Measurements from ENCODE around the gene RNF220. TPM values are rescaled to one million over a fixed set of nuclear protein-coding genes. Genes with fewer than 3 reads are reported as not detected.

RNF220 gene
- polyA plus RNA-seq, 1 donor from 2014 or later = 142 TPM

DNA sequence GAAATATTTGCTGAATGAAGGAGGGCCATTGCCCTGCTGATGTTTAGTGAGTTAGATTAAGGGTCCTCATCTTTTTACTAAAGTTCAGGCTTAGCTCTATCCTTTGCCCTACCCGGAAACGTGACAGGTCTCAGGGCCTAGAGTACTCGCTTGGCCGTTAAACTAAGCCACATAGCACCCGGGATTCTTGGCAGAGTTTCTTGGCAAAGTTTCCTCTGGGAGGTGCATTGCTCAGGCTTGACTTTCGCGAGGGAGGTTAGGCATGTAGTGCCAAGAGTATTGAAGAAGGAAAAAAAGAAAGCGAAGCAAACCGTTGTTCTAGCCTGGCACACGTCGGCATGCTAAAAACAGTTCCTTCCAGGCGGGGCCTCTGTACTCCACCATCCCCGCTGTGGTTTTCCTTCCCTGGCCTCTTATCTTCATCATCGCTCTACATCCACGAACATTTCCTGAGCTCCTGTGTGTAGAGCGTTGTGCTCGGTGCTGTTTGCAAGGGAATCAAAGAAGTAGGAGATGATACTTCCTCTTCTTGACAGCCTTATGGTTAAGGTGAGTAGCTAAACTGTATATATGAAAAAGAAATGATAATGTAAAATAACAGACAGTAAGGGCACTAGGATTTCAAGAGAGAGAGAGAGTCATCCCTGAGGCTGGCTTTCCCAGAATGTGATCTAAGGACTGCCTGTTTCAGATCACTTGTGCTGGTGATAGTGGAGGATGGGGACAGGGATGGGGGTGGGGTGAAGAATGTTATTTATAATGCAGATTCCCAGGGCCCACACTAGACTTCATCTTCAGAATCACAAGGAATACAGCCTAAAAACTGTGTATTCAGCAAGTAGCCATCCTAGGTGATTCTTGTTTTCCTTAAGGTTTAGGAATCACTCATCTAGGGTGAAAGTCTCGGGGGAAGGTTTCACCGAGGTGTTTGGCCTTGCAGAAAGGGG lies 18.8 kb downstream of the RNF220 start:
- Histone ChIP-seq H3K27me3 (ENCODE audit: insufficient read depth, low read depth, low read length) (peaks cover 30% of the 10 kb centered on the region), H4K20me1 (ENCODE audit: insufficient read depth) (no peaks in the 10 kb centered on the region), H3K27ac (ENCODE audit: low read length) (no peak overlapping the region), H3K4me2 (ENCODE audit: low read length) (no peak overlapping the region), H2AFZ (ENCODE audit: low read depth, low read length) (no peak overlapping the region), H3K4me3 (ENCODE audit: low read length) (no peak overlapping the region), H3K9ac (ENCODE audit: low read length) (no peak overlapping the region), H3F3A (ENCODE audit: insufficient read depth, low read length, poor library complexity, severe bottlenecking) (peaks cover under 1% of the 10 kb centered on the region), H3K79me2 (replicated peaks; ENCODE audit: insufficient read depth, low read length) (no peaks in the 10 kb centered on the region), H3K9me2 (ENCODE audit: insufficient read depth, low read length) (no peaks in the 10 kb centered on the region), H3K36me3 (ENCODE audit: insufficient read depth, low read length) (no peaks in the 10 kb centered on the region), H3K9me3 (ENCODE audit: low read length) (no peaks in the 10 kb centered on the region)
- TF ChIP-seq, protein P1, sequence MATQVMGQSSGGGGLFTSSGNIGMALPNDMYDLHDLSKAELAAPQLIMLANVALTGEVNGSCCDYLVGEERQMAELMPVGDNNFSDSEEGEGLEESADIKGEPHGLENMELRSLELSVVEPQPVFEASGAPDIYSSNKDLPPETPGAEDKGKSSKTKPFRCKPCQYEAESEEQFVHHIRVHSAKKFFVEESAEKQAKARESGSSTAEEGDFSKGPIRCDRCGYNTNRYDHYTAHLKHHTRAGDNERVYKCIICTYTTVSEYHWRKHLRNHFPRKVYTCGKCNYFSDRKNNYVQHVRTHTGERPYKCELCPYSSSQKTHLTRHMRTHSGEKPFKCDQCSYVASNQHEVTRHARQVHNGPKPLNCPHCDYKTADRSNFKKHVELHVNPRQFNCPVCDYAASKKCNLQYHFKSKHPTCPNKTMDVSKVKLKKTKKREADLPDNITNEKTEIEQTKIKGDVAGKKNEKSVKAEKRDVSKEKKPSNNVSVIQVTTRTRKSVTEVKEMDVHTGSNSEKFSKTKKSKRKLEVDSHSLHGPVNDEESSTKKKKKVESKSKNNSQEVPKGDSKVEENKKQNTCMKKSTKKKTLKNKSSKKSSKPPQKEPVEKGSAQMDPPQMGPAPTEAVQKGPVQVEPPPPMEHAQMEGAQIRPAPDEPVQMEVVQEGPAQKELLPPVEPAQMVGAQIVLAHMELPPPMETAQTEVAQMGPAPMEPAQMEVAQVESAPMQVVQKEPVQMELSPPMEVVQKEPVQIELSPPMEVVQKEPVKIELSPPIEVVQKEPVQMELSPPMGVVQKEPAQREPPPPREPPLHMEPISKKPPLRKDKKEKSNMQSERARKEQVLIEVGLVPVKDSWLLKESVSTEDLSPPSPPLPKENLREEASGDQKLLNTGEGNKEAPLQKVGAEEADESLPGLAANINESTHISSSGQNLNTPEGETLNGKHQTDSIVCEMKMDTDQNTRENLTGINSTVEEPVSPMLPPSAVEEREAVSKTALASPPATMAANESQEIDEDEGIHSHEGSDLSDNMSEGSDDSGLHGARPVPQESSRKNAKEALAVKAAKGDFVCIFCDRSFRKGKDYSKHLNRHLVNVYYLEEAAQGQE (IDR thresholded peaks at IDR 0.05; ENCODE audit: borderline replicate concordance) = no peak
- TF ChIP-seq RAD21 (conservative IDR thresholded peaks at IDR 0.05) (no peak), POLR2AphosphoS5 (IDR thresholded peaks at IDR 0.05) (no peak), EZH2 (IDR thresholded peaks at IDR 0.05; ENCODE audit: borderline replicate concordance, insufficient read depth, low read length, poor library complexity, severe bottlenecking) (no peak), TAF1 (IDR thresholded peaks at IDR 0.05; ENCODE audit: low read depth) (no peak), EP300 (conservative IDR thresholded peaks at IDR 0.05; ENCODE audit: poor library complexity, severe bottlenecking) (no peak), SMC3 (conservative IDR thresholded peaks at IDR 0.05; ENCODE audit: poor library complexity) (no peak), MXI1 (conservative IDR thresholded peaks at IDR 0.05; ENCODE audit: poor library complexity, severe bottlenecking) (no peak)
- TF ChIP-seq, protein P2, sequence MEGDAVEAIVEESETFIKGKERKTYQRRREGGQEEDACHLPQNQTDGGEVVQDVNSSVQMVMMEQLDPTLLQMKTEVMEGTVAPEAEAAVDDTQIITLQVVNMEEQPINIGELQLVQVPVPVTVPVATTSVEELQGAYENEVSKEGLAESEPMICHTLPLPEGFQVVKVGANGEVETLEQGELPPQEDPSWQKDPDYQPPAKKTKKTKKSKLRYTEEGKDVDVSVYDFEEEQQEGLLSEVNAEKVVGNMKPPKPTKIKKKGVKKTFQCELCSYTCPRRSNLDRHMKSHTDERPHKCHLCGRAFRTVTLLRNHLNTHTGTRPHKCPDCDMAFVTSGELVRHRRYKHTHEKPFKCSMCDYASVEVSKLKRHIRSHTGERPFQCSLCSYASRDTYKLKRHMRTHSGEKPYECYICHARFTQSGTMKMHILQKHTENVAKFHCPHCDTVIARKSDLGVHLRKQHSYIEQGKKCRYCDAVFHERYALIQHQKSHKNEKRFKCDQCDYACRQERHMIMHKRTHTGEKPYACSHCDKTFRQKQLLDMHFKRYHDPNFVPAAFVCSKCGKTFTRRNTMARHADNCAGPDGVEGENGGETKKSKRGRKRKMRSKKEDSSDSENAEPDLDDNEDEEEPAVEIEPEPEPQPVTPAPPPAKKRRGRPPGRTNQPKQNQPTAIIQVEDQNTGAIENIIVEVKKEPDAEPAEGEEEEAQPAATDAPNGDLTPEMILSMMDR (IDR thresholded peaks at IDR 0.05; ENCODE audit: poor library complexity, severe bottlenecking) = no peak

DNA sequence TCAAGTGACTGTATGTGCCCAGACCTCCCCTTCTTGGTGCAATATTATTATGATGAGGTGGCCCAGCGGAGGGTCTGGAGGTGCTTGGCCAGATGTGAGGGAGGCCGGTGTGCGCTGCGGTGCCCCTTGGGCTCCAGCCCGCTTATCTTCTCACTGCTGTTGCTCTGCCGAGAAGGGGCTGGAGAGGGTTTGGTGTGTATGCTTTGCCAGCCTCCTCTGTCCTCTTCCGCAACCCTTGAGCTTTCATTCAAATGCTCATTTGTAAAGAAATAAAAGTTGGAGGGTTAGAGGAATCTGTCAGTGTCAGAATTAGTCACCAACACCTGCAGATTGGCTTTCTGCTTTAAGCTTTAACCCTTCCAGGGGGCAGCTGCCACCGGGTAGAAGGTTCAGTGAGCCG lies 19.7 kb downstream of the RNF220 start:
- TF ChIP-seq, protein P2 (IDR thresholded peaks at IDR 0.05; ENCODE audit: poor library complexity, severe bottlenecking) = no peak
- TF ChIP-seq TAF1 (IDR thresholded peaks at IDR 0.05; ENCODE audit: low read depth) (no peak), MXI1 (conservative IDR thresholded peaks at IDR 0.05; ENCODE audit: poor library complexity, severe bottlenecking) (no peak), EZH2 (IDR thresholded peaks at IDR 0.05; ENCODE audit: borderline replicate concordance, insufficient read depth, low read length, poor library complexity, severe bottlenecking) (no peak), SMC3 (conservative IDR thresholded peaks at IDR 0.05; ENCODE audit: poor library complexity) (no peak), RAD21 (conservative IDR thresholded peaks at IDR 0.05) (no peak), POLR2AphosphoS5 (IDR thresholded peaks at IDR 0.05) (no peak), EP300 (conservative IDR thresholded peaks at IDR 0.05; ENCODE audit: poor library complexity, severe bottlenecking) (no peak)
- TF ChIP-seq, protein P1 (IDR thresholded peaks at IDR 0.05; ENCODE audit: borderline replicate concordance) = no peak
- H4K20me1 ChIP-seq (ENCODE audit: insufficient read depth) = no peaks in the 10 kb centered on the region
- no peak overlapping the region for H3K4me2 ChIP-seq (ENCODE audit: low read length)
- H3K4me3 ChIP-seq (ENCODE audit: low read length) = no peak overlapping the region
- no peaks in the 10 kb centered on the region for H3K9me2 ChIP-seq (ENCODE audit: insufficient read depth, low read length)
- no peaks in the 10 kb centered on the region for H3K9me3 ChIP-seq (ENCODE audit: low read length)
- H2AFZ ChIP-seq (ENCODE audit: low read depth, low read length) = no peak overlapping the region
- no peaks in the 10 kb centered on the region for H3F3A ChIP-seq (ENCODE audit: insufficient read depth, low read length, poor library complexity, severe bottlenecking)
- H3K27ac ChIP-seq (ENCODE audit: low read length) = no peak overlapping the region
- no peaks in the 10 kb centered on the region for H3K79me2 ChIP-seq (replicated peaks; ENCODE audit: insufficient read depth, low read length)
- H3K36me3 ChIP-seq (ENCODE audit: insufficient read depth, low read length) = no peaks in the 10 kb centered on the region
- H3K27me3 ChIP-seq (ENCODE audit: insufficient read depth, low read depth, low read length) = peaks cover 21% of the 10 kb centered on the region
- H3K9ac ChIP-seq (ENCODE audit: low read length) = no peak overlapping the region
